HEK293T (cell line): ENCODE data around the gene TXLNA.

Experiments used
- ELF4 ChIP-seq: fragments of 450-650 bp; IDR thresholded peaks from 2 replicates; pipeline ENCODE4 v1.6.1; 2017; ENCODE audit warnings: antibody characterized with exemption
- SP1 ChIP-seq: fragments of 450-650 bp; IDR thresholded peaks from 2 replicates; pipeline ENCODE4 v1.6.1; 2017
- TF ChIP-seq, protein P1 (sequence below): fragments of 450-650 bp; IDR thresholded peaks from 2 replicates; pipeline ENCODE4 v1.6.1; 2016

DNA sequence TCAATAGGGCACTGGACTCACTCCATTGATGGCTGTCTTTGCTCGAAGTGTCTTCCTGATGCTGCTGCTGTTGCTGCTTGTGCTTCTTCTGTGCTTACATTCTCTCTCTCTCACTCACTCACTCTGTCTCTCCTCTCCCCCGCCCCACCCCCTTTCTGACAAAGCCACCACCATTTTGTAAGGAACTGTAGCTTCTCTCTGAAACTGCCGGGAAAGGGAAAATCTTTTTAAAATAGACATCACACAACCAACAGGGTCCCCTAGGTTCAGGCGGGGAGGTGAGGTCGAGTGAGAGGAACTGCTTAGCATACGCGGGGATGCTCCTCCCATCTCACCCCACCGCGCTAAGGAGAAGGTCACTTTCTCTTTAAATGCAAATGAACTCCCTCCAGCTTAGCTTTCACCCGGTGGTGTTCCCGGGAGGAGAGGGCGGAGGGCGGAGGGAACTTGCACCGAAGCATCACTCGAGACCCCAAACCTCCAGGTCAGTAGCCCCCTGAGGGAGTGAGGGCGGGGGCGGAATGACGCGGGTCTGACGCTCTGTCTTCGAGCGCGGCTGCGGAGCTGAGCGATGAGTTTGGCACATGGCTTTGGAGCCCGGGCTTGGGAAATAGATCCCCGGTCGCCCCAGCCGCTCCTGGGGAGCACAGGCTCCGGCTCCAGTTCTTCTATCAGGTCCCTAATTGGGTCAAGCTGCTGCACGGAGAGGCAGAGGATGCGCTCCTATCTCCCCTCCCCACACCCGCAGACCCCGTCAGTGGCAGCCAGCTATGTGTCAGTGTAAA, 20.9 kb downstream of the TXLNA start, which contains the start of gene CCDC28B:
- no peak for TF ChIP-seq SP1
- no peak for TF ChIP-seq ELF4
- TF ChIP-seq, protein P1, sequence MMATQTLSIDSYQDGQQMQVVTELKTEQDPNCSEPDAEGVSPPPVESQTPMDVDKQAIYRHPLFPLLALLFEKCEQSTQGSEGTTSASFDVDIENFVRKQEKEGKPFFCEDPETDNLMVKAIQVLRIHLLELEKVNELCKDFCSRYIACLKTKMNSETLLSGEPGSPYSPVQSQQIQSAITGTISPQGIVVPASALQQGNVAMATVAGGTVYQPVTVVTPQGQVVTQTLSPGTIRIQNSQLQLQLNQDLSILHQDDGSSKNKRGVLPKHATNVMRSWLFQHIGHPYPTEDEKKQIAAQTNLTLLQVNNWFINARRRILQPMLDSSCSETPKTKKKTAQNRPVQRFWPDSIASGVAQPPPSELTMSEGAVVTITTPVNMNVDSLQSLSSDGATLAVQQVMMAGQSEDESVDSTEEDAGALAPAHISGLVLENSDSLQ: no peak
